Astrocyte (in vitro differentiated cells and primary cell): ENCODE measurements around the gene SLC28A3.

Source experiments
- CTCF ChIP-seq: IDR thresholded peaks from 2 replicates; pipeline ENCODE4 v1.5.1; 2011; ENCODE audit warnings: low read depth, mild to moderate bottlenecking, inconsistent platforms, low read length, moderate library complexity; ENCODE audit not compliant: insufficient read depth
- EZH2 ChIP-seq: IDR thresholded peaks from 2 replicates; pipeline ENCODE4 v1.6.1; 2012; ENCODE audit warnings: mild to moderate bottlenecking, low read length, inconsistent platforms; ENCODE audit not compliant: insufficient read depth

GRCh38 chr9:84305497-84306131 lies 34.9 kb downstream of the SLC28A3 start:
- TF ChIP-seq CTCF (no peak), EZH2 (no peak)
